GM23338 (cell line): ENCODE measurements around the gene PPP1R12C. TPM values are rescaled to one million over a fixed set of nuclear protein-coding genes. Genes with fewer than 3 reads are reported as not detected.

Source experiments
- ATAC-seq: fragments of 200-7000 bp; cut with Tn5 transposase; 3 replicates; pipeline ENCODE4 v1.9.1; 2020
- DNase-seq: peaks from one replicate; pipeline ENCODE4 v3.0.0-alpha.2; 2015; ENCODE audit warnings: low spot score
- H2AFZ ChIP-seq: fragments of 200-600 bp; sonication (generic); 2 replicates; pipeline ENCODE4 v1.8.0; 2016; ENCODE audit warnings: antibody characterized with exemption, mild to moderate bottlenecking, moderate library complexity
- H3F3A ChIP-seq: fragments of 200-600 bp; sonication (generic); replicated peaks from 2 replicates; pipeline ENCODE4 v1.8.0; 2017; ENCODE audit warnings: antibody characterized with exemption, mixed run types, low read depth
- H3K27ac ChIP-seq: fragments of 200-600 bp; sonication (generic); 2 replicates; pipeline ENCODE4 v1.6.1; 2016; ENCODE audit warnings: low read depth
- H3K27me3 ChIP-seq: fragments of 200-600 bp; sonication (generic); 2 replicates; pipeline ENCODE4 v1.8.0; 2016; ENCODE audit warnings: mild to moderate bottlenecking, mixed run types, moderate library complexity; ENCODE audit not compliant: insufficient read depth
- H3K36me3 ChIP-seq: fragments of 200-600 bp; sonication (generic); 2 replicates; pipeline ENCODE4 v1.8.0; 2016; ENCODE audit warnings: mild to moderate bottlenecking; ENCODE audit not compliant: insufficient read depth
- H3K4me1 ChIP-seq: fragments of 200-600 bp; sonication (generic); 2 replicates; pipeline ENCODE4 v1.8.0; 2016; ENCODE audit warnings: mild to moderate bottlenecking, moderate library complexity; ENCODE audit not compliant: insufficient read depth
- H3K4me2 ChIP-seq: fragments of 200-600 bp; sonication (generic); 2 replicates; pipeline ENCODE4 v1.7.1; 2017; ENCODE audit warnings: mixed run types
- H3K4me3 ChIP-seq: fragments of 200-600 bp; sonication (generic); 2 replicates; pipeline ENCODE4 v1.6.1; 2016; ENCODE audit warnings: mixed run types
- H3K79me2 ChIP-seq: fragments of 200-600 bp; sonication (generic); replicated peaks from 2 replicates; pipeline ENCODE4 v1.8.0; 2017; ENCODE audit warnings: mild to moderate bottlenecking; ENCODE audit not compliant: insufficient read depth
- H3K9me2 ChIP-seq: fragments of 200-600 bp; sonication (generic); 2 replicates; pipeline ENCODE4 v1.8.0; 2017; ENCODE audit not compliant: insufficient read depth
- H4K20me1 ChIP-seq: fragments of 200-600 bp; sonication (generic); replicated peaks from 2 replicates; pipeline ENCODE4 v1.8.0; 2017; ENCODE audit warnings: mild to moderate bottlenecking; ENCODE audit not compliant: insufficient read depth
- H3K27ac Mint-ChIP-seq: 2 replicates; pipeline ENCODE4 v1.8.0; 2020; ENCODE audit warnings: inconsistent platforms, mild to moderate bottlenecking, moderate library complexity, mixed read lengths
- H3K27me3 Mint-ChIP-seq: 3 replicates; pipeline ENCODE4 v1.8.0; 2022; ENCODE audit warnings: low read depth, mild to moderate bottlenecking, moderate library complexity, mixed read lengths, inconsistent platforms; ENCODE audit not compliant: insufficient read depth, poor library complexity
- H3K36me3 Mint-ChIP-seq: 3 replicates; pipeline ENCODE4 v1.8.0; 2021; ENCODE audit warnings: low read depth, mild to moderate bottlenecking, inconsistent platforms, moderate library complexity, mixed read lengths
- H3K4me1 Mint-ChIP-seq: 3 replicates; pipeline ENCODE4 v1.8.0; 2020; ENCODE audit warnings: mild to moderate bottlenecking, inconsistent platforms, mixed read lengths
- H3K4me3 Mint-ChIP-seq: 3 replicates; pipeline ENCODE4 v1.8.0; 2021; ENCODE audit warnings: moderate library complexity, mild to moderate bottlenecking, inconsistent platforms, mixed read lengths
- H3K9me3 Mint-ChIP-seq: 3 replicates; pipeline ENCODE4 v1.8.0; 2020; ENCODE audit warnings: moderate library complexity, mild to moderate bottlenecking, inconsistent platforms, mixed read lengths
- CREB1 ChIP-seq: fragments of 250-450 bp; sonication (Bioruptor Pico); IDR thresholded peaks from 2 replicates; pipeline ENCODE4 v1.5.0; 2020; ENCODE audit warnings: low read depth, mild to moderate bottlenecking, moderate library complexity
- CTCF ChIP-seq, 2 experiments: fragments of 200-600 bp in 1 of 2; sonication (generic) in 1 of 2; conservative IDR thresholded peaks; 2 replicates each; pipeline versions ENCODE4 v1.5.1 to v1.6.1; 2016 to 2017; ENCODE audit warnings: antibody characterized with exemption in 2 of 2, low read depth in 2 of 2, mild to moderate bottlenecking in 2 of 2, moderate library complexity in 1 of 2
- EZH2 ChIP-seq: fragments of 200-600 bp; sonication (generic); IDR thresholded peaks from one replicate; pipeline ENCODE4 v1.8.0; 2017; ENCODE audit warnings: antibody characterized with exemption, mild to moderate bottlenecking, low read depth; ENCODE audit not compliant: unreplicated experiment
- EZH2phosphoT487 ChIP-seq: fragments of 200-600 bp; sonication (generic); IDR thresholded peaks from one replicate; pipeline ENCODE4 v1.8.1; 2018; ENCODE audit warnings: antibody characterized with exemption; ENCODE audit not compliant: unreplicated experiment
- JUNB ChIP-seq: IDR thresholded peaks from one replicate; pipeline ENCODE4 v1.6.1; 2016; ENCODE audit warnings: antibody characterized with exemption; ENCODE audit not compliant: unreplicated experiment
- NANOG ChIP-seq: IDR thresholded peaks from 2 replicates; pipeline ENCODE4 v1.6.1; 2016; ENCODE audit warnings: antibody characterized with exemption, borderline replicate concordance
- POLR2AphosphoS5 ChIP-seq: IDR thresholded peaks from 2 replicates; pipeline ENCODE4 v1.6.1; 2016; ENCODE audit warnings: antibody characterized with exemption, low read depth
- STAT1 ChIP-seq: IDR thresholded peaks from one replicate; pipeline ENCODE4 v1.6.1; 2016; ENCODE audit warnings: antibody characterized with exemption; ENCODE audit not compliant: unreplicated experiment
- ZNF114 ChIP-seq: fragments of 250-450 bp; sonication (Bioruptor Pico); IDR thresholded peaks from 2 replicates; pipeline ENCODE4 v1.5.0; 2020; ENCODE audit warnings: mild to moderate bottlenecking, moderate library complexity
- ZNF331 ChIP-seq: fragments of 250-450 bp; sonication (Bioruptor Pico); IDR thresholded peaks from 2 replicates; pipeline ENCODE4 v1.5.0; 2020; ENCODE audit warnings: low read depth, mild to moderate bottlenecking, moderate library complexity
- ZNF462 ChIP-seq: fragments of 250-450 bp; sonication (Bioruptor Pico); IDR thresholded peaks from 2 replicates; pipeline ENCODE4 v1.5.0; 2020; ENCODE audit warnings: mild to moderate bottlenecking, moderate library complexity
- polyA plus RNA-seq: library from polyadenylated mRNA; unstranded; fragments of >200 nt; fragmentation: Nextera tagmentation; extraction: Ambion mirVana; gene quantifications from 2 replicates; pipeline ENCODE4 v1.2.1, GENCODE V29; 2016
- total RNA-seq: library from RNA; depleted of rRNA; stranded (reverse); fragments of >200 nt; shearing (Covaris generic); gene quantifications from 2 replicates; pipeline ENCODE4 v1.2.3, GENCODE V29; 2014
- TF ChIP-seq, protein P1 (sequence below): IDR thresholded peaks from 2 replicates; pipeline ENCODE4 v1.6.1; 2016; ENCODE audit warnings: antibody characterized with exemption
- TF ChIP-seq, protein P2 (sequence below): IDR thresholded peaks from one replicate; pipeline ENCODE4 v1.6.1; 2018; ENCODE audit warnings: antibody characterized with exemption; ENCODE audit not compliant: unreplicated experiment

PPP1R12C gene
- total and polyA plus RNA-seq, 2 experiments from 2014 or later: 33.2 to 83.9 TPM

DNA sequence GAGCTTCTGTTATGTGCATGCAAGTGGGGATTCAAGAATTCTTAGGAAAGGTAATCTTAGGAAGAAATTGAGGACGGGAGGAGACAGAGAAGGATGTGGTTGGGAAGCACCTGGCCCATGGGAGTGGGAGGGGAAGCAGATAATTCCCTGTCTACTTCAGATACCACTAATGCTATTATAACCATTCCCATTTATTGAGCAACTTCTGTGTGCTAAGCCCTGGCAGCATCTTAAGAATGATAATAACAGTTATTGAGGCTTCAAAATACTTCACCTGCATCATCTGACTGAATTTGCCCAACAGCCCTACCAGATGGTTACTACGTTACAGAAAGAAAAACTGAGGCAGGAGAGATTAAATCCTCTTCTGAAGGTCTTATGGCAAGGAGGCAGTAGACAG is 40.3 kb downstream of the PPP1R12C start:
- Histone ChIP-seq H3K36me3 (no peaks in the 10 kb centered on the region), H3F3A (peaks cover 9% of the 10 kb centered on the region), H3K4me2 (no peak overlapping the region), H3K4me1 (peaks cover 19% of the 10 kb centered on the region; the same call in 1 of the 2 replicates), H3K9me2 (no peaks in the 10 kb centered on the region), H3K79me2 (no peaks in the 10 kb centered on the region), H3K27ac (no peak overlapping the region), H4K20me1 (no peaks in the 10 kb centered on the region), H2AFZ (no peak overlapping the region), H3K4me3 (no peak overlapping the region), H3K27me3 (peaks cover 50% of the 10 kb centered on the region)
- no peak overlapping the region for H3K27ac Mint-ChIP-seq
- peaks cover 50% of the 10 kb centered on the region for H3K27me3 Mint-ChIP-seq
- H3K4me1 Mint-ChIP-seq: peaks cover 33% of the 10 kb centered on the region
- DNase-seq: no peak
- no peak for TF ChIP-seq ZNF114 (CRISPR knock-in tag)
- TF ChIP-seq, protein P1, sequence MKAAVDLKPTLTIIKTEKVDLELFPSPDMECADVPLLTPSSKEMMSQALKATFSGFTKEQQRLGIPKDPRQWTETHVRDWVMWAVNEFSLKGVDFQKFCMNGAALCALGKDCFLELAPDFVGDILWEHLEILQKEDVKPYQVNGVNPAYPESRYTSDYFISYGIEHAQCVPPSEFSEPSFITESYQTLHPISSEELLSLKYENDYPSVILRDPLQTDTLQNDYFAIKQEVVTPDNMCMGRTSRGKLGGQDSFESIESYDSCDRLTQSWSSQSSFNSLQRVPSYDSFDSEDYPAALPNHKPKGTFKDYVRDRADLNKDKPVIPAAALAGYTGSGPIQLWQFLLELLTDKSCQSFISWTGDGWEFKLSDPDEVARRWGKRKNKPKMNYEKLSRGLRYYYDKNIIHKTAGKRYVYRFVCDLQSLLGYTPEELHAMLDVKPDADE: no peak
- no peak for TF ChIP-seq STAT1
- no peak for TF ChIP-seq ZNF331 (CRISPR knock-in tag)
- TF ChIP-seq NANOG: no peak
- TF ChIP-seq CREB1: no peak
- TF ChIP-seq, protein P2, sequence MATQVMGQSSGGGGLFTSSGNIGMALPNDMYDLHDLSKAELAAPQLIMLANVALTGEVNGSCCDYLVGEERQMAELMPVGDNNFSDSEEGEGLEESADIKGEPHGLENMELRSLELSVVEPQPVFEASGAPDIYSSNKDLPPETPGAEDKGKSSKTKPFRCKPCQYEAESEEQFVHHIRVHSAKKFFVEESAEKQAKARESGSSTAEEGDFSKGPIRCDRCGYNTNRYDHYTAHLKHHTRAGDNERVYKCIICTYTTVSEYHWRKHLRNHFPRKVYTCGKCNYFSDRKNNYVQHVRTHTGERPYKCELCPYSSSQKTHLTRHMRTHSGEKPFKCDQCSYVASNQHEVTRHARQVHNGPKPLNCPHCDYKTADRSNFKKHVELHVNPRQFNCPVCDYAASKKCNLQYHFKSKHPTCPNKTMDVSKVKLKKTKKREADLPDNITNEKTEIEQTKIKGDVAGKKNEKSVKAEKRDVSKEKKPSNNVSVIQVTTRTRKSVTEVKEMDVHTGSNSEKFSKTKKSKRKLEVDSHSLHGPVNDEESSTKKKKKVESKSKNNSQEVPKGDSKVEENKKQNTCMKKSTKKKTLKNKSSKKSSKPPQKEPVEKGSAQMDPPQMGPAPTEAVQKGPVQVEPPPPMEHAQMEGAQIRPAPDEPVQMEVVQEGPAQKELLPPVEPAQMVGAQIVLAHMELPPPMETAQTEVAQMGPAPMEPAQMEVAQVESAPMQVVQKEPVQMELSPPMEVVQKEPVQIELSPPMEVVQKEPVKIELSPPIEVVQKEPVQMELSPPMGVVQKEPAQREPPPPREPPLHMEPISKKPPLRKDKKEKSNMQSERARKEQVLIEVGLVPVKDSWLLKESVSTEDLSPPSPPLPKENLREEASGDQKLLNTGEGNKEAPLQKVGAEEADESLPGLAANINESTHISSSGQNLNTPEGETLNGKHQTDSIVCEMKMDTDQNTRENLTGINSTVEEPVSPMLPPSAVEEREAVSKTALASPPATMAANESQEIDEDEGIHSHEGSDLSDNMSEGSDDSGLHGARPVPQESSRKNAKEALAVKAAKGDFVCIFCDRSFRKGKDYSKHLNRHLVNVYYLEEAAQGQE: no peak
- TF ChIP-seq ZNF462 (CRISPR knock-in tag): no peak
- TF ChIP-seq EZH2: no peak
- no peak for TF ChIP-seq POLR2AphosphoS5
- no peak for TF ChIP-seq EZH2phosphoT487
- no peak for TF ChIP-seq JUNB
- no peak for TF ChIP-seq CTCF (conservative IDR thresholded peaks at IDR 0.05; ENCODE audit: low read depth in 2 of 2)
- peaks cover 6% of the 10 kb centered on the region; the same call in 2 of the 3 replicates for H3K9me3 Mint-ChIP-seq
- no peak for ATAC-seq
- H3K36me3 Mint-ChIP-seq: peaks cover 6% of the 10 kb centered on the region; the same call in 2 of the 3 replicates
- no peak overlapping the region; the same call in 2 of the 3 replicates for H3K4me3 Mint-ChIP-seq
